B cell (primary cell): Measurements from ENCODE around the gene ERC1. TPM values are rescaled to one million over a fixed set of nuclear protein-coding genes. Genes with fewer than 3 reads are reported as not detected.

Source experiments
- ATAC-seq: fragments of 200-7000 bp; cut with Tn5 transposase; one replicate; pipeline ENCODE4 v1.10.0; 2021; ENCODE audit warnings: low read depth, mild to moderate bottlenecking, moderate number of reproducible peaks, moderate library complexity
- CTCF ChIA-PET: fragments of 350-600 bp; sonication (Branson Sonifier 250); formaldehyde crosslinking; loops from one replicate; lab custom pipeline; 2021; ENCODE audit warnings: antibody characterized with exemption, inconsistent platforms; lab: Charles Lee
- POLR2A ChIA-PET: fragments of 350-600 bp; sonication (Branson Sonifier 250); formaldehyde crosslinking; loops from one replicate; lab custom pipeline; 2021; ENCODE audit warnings: antibody characterized with exemption; lab: Charles Lee
- DNase-seq: peaks from one replicate; pipeline ENCODE4 v3.0.0; 2013
- H2AFZ ChIP-seq: 2 replicates; pipeline ENCODE4 v1.6.1; 2012; ENCODE audit warnings: mild to moderate bottlenecking, low read depth, low read length; ENCODE audit not compliant: insufficient read depth, poor library complexity, severe bottlenecking
- H3K27ac ChIP-seq, 2 donors: 1 replicate in 1 of 2; 2 replicates in 1 of 2; pipeline ENCODE4 v1.5.1; 2012 to 2013; ENCODE audit warnings: low read length in 2 of 2, mild to moderate bottlenecking in 2 of 2, moderate library complexity in 1 of 2
- H3K27me3 ChIP-seq, 4 experiments: fragments of 200-600 bp in 1 of 4; sonication (generic) in 1 of 4; replicated peaks in 1 of 4; 1 replicate in 2 of 4; 2 replicates in 2 of 4; pipeline versions ENCODE4 v1.6.1 to v1.7.0; 2013 to 2016; ENCODE audit warnings: low read length in 3 of 4, mild to moderate bottlenecking in 2 of 4, mixed read lengths in 1 of 4, moderate library complexity in 1 of 4; ENCODE audit not compliant: insufficient read depth in 4 of 4, control insufficient read depth in 3 of 4; ENCODE audit errors: control extremely low read depth in 1 of 4
- H3K36me3 ChIP-seq, 2 experiments: replicated peaks in 1 of 2; 1 replicate in 1 of 2; 2 replicates in 1 of 2; pipeline versions ENCODE4 v1.6.1 to v1.7.1; 2013; ENCODE audit warnings: low read length in 1 of 2; ENCODE audit not compliant: insufficient read depth in 2 of 2, control insufficient read depth in 1 of 2; ENCODE audit errors: control extremely low read depth in 1 of 2, extremely low read depth in 1 of 2
- H3K4me1 ChIP-seq, 2 donors: fragments of 200-600 bp in 1 of 2; sonication (generic) in 1 of 2; 1 replicate in 1 of 2; 2 replicates in 1 of 2; pipeline versions ENCODE4 v1.5.1 to v1.6.1; 2013 to 2017; ENCODE audit warnings: low read length in 2 of 2; ENCODE audit not compliant: control insufficient read depth in 2 of 2, insufficient read depth in 2 of 2
- H3K4me2 ChIP-seq: replicated peaks from 2 replicates; pipeline ENCODE3; 2012; ENCODE audit warnings: mild to moderate bottlenecking, low read depth, low read length; ENCODE audit not compliant: poor library complexity, severe bottlenecking
- H3K4me3 ChIP-seq, 5 experiments: fragments of 200-600 bp in 1 of 5; sonication (generic) in 1 of 5; 1 replicate in 3 of 5; 2 replicates in 2 of 5; pipeline versions ENCODE4 v1.5.1 to v1.7.0; 2011 to 2016; ENCODE audit warnings: low read length in 4 of 5, mild to moderate bottlenecking in 4 of 5, low read depth in 2 of 5, control low read depth in 1 of 5, moderate library complexity in 1 of 5; ENCODE audit not compliant: insufficient read depth in 1 of 5; ENCODE audit errors: control extremely low read depth in 1 of 5, extremely low read depth in 1 of 5
- H3K79me2 ChIP-seq: fragments of 200-600 bp; sonication (generic); one replicate; pipeline ENCODE4 v1.6.0; 2016; ENCODE audit warnings: low read length; ENCODE audit not compliant: control insufficient read depth, insufficient read depth
- H3K9ac ChIP-seq: fragments of 200-600 bp; sonication (generic); 2 replicates; pipeline ENCODE4 v1.6.1; 2017; ENCODE audit warnings: mild to moderate bottlenecking, low read length, moderate library complexity
- H3K9me3 ChIP-seq, 3 donors: one replicate each; pipeline versions ENCODE4 v1.6.1 to v1.7.1; 2013; ENCODE audit warnings: low read length in 2 of 3; ENCODE audit not compliant: control insufficient read depth in 2 of 3, insufficient read depth in 1 of 3; ENCODE audit errors: control extremely low read depth in 1 of 3
- H4K20me1 ChIP-seq: 2 replicates; pipeline ENCODE4 v1.6.0; 2012; ENCODE audit warnings: mild to moderate bottlenecking, low read length; ENCODE audit not compliant: insufficient read depth, control insufficient read depth, poor library complexity, severe bottlenecking
- H3K27ac Mint-ChIP-seq: one replicate; pipeline ENCODE4 v1.8.0; 2021; ENCODE audit warnings: mixed read lengths
- H3K27me3 Mint-ChIP-seq: one replicate; pipeline ENCODE4 v1.8.0; 2021; ENCODE audit warnings: mixed read lengths
- H3K4me1 Mint-ChIP-seq: one replicate; pipeline ENCODE4 v1.8.0; 2021; ENCODE audit warnings: mixed read lengths
- H3K4me3 Mint-ChIP-seq: one replicate; pipeline ENCODE4 v1.8.0; 2021; ENCODE audit warnings: mixed read lengths
- H3K9me3 Mint-ChIP-seq: one replicate; pipeline ENCODE4 v1.8.0; 2022; ENCODE audit warnings: mixed read lengths; ENCODE audit not compliant: insufficient read depth
- CTCF ChIP-seq: fragments of 200-600 bp; IDR thresholded peaks from one replicate; pipeline ENCODE4 v1.8.0; 2022; ENCODE audit warnings: antibody characterized with exemption, mild to moderate bottlenecking
- EZH2 ChIP-seq: IDR thresholded peaks from 2 replicates; pipeline ENCODE4 v1.6.1; 2012; ENCODE audit warnings: borderline replicate concordance, low read depth, mild to moderate bottlenecking, moderate library complexity, low read length; ENCODE audit not compliant: insufficient read depth, poor library complexity, severe bottlenecking
- WGBS: methylation state at CpG from one replicate; pipeline ENCODE4 v1.1.5; 2013; ENCODE audit warnings: missing lambda C conversion rate; ENCODE audit not compliant: insufficient coverage; 5-methylcytosine and 5-hydroxymethylcytosine counted together
- intact Hi-C: fragments of 100-400 bp; cut with micrococcal nuclease; formaldehyde crosslinking; loops from one replicate; pipeline ENCODE4 v1.10.0; 2022
- polyA plus RNA-seq: library from polyadenylated mRNA; depleted of rRNA; stranded (reverse); fragments of >200 nt; gene quantifications from 2 replicates; pipeline ENCODE4 v1.2.3, GENCODE V29; 2012
- total RNA-seq, 2 donors: library from RNA; stranded (reverse); fragments of 120-200 nt in 1 of 2; gene quantifications; 1 replicate in 1 of 2; 2 replicates in 1 of 2; pipeline versions ENCODE4 v1.2.3 to v1.2.4, GENCODE V29; 2013 to 2022

Gene ERC1
- total and polyA plus RNA-seq, 2 donors (not counting 1 experiment from before 2014, with no cell fraction given), result 4.0 to 77.6 TPM

DNA sequence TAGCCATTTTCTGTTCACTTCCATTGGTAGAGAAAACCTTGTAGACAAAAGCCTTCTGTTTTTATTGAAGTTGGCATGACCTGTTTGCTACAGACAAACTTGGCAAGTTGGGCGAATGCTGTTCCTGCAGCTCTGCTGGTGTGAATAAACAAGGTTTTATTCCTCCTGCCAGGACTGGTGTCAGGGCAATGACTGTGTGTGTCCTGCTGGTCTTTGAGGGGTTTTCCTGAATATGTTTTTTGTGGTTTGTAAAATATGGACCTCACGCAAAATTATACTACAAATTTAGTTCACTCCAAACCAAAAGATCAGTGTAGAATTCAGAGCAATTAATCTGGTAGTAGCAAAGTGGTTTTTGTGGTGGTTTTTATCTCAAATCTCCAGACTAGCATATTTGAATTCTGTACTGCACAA is 140.8 kb downstream of the ERC1 start:
- H3K9me3 Mint-ChIP-seq, result no peaks in the 10 kb centered on the region
- DNase-seq (no peak), ATAC-seq (no peak)
- Histone ChIP-seq H3K27ac (no peak overlapping the region), H3K9me3 (no peaks in the 10 kb centered on the region), H3K4me2 (no peak overlapping the region), H4K20me1 (no peaks in the 10 kb centered on the region), H3K79me2 (no peaks in the 10 kb centered on the region), H3K4me1 (no peaks in the 10 kb centered on the region), H3K4me3 (no peak overlapping the region), H2AFZ (no peak overlapping the region), H3K9ac (no peak overlapping the region), H3K36me3 (peaks cover 0 to 4% of the 10 kb centered on the region in 2 experiments), H3K27me3 (no peaks in the 10 kb centered on the region)
- H3K27me3 Mint-ChIP-seq, result no peaks in the 10 kb centered on the region
- TF ChIP-seq EZH2 (no peak), CTCF (no peak)
- WGBS, result no CpG with 5 or more reads among the region's 2 CpGs
- intact Hi-C loops, result no loop called here
- ChIA-PET CTCF (interaction anchor here (1.9 kb wide), 1 partner anchor 14 kb away, joined by 9 read pairs; no protein-coding TSS in a partner anchor), POLR2A (no interaction called here)
- H3K27ac Mint-ChIP-seq, result no peak overlapping the region
- no peaks in the 10 kb centered on the region for H3K4me1 Mint-ChIP-seq
- no peak overlapping the region for H3K4me3 Mint-ChIP-seq

DNA sequence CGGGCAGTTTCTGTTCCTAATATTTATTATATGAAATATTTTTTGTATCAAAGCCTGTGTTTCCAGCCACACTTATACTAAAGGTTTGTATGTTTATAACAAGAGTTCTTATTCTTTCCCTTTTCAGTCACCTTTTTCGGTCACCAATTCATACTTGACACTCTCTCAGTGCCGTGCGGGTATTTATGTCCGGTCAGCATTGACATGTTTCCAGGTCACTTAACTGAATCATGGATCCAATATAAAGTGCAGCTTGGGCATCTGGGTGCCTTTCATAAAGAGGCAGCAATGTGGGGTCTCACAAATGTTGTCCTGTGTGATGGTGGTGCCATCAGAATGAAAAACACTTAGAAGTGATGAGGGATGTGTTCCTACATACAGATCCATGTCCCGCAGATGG is 141.3 kb downstream of the ERC1 start:
- Histone ChIP-seq H3K36me3 (peaks cover 0 to 4% of the 10 kb centered on the region in 2 experiments), H3K4me2 (no peak overlapping the region), H2AFZ (no peak overlapping the region), H3K79me2 (no peaks in the 10 kb centered on the region), H3K27ac (no peak overlapping the region), H3K9ac (no peak overlapping the region), H4K20me1 (no peaks in the 10 kb centered on the region), H3K4me1 (no peaks in the 10 kb centered on the region), H3K27me3 (no peaks in the 10 kb centered on the region), H3K4me3 (no peak overlapping the region), H3K9me3 (no peaks in the 10 kb centered on the region)
- no peak for DNase-seq
- no peak for ATAC-seq
- no peaks in the 10 kb centered on the region for H3K4me1 Mint-ChIP-seq
- intact Hi-C loops, result no loop called here
- ChIA-PET CTCF (interaction anchor here (0.8 kb wide), 1 partner anchor 451 kb away, joined by 4 read pairs; no protein-coding TSS in a partner anchor), POLR2A (no interaction called here)
- WGBS, result 100% methylated on average over 5 of the region's 6 CpGs
- no peaks in the 10 kb centered on the region for H3K27me3 Mint-ChIP-seq
- H3K9me3 Mint-ChIP-seq, result no peaks in the 10 kb centered on the region
- no peak overlapping the region for H3K27ac Mint-ChIP-seq
- TF ChIP-seq CTCF (no peak), EZH2 (no peak)
- no peak overlapping the region for H3K4me3 Mint-ChIP-seq
